ENCODE measurements around the gene C1orf50.

DNA sequence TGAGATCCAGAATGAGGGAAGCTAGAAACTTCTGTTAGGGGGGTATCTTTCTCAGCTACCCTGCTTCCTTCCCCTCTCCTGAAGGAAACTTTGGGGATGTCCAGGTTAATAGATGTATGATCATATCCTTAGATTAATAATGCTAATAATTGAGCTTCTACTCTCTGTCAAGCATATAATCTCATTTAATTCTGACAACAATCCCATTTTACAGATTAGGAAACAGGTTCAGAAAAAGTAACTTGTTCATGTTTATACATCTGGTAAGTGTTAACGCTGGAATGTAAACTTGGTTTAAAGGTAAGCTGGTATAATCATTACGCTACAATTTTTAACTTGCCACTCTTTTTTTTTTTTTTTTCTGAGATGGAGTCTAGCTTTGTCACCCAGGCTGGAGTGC is 16.0 kb downstream of the C1orf50 start:
- TF ChIP-seq, protein P1, sequence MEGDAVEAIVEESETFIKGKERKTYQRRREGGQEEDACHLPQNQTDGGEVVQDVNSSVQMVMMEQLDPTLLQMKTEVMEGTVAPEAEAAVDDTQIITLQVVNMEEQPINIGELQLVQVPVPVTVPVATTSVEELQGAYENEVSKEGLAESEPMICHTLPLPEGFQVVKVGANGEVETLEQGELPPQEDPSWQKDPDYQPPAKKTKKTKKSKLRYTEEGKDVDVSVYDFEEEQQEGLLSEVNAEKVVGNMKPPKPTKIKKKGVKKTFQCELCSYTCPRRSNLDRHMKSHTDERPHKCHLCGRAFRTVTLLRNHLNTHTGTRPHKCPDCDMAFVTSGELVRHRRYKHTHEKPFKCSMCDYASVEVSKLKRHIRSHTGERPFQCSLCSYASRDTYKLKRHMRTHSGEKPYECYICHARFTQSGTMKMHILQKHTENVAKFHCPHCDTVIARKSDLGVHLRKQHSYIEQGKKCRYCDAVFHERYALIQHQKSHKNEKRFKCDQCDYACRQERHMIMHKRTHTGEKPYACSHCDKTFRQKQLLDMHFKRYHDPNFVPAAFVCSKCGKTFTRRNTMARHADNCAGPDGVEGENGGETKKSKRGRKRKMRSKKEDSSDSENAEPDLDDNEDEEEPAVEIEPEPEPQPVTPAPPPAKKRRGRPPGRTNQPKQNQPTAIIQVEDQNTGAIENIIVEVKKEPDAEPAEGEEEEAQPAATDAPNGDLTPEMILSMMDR (IDR thresholded peaks at IDR 0.05) = no peak
- no peak for TF ChIP-seq EZH2 (IDR thresholded peaks at IDR 0.05; ENCODE audit: borderline replicate concordance, insufficient read depth, low read depth, low read length, poor library complexity, severe bottlenecking)

Data from B cell (primary cell).